SU-DHL-6 (cell line): Measurements from ENCODE around the gene IFITM2.

Experiments used
- EZH2phosphoT487 ChIP-seq: fragments of 200-600 bp; sonication (generic), shearing (Covaris generic); conservative IDR thresholded peaks from 2 replicates; pipeline ENCODE4 v1.6.1; 2018; ENCODE audit warnings: mild to moderate bottlenecking, antibody characterized with exemption, low read length, moderate library complexity, mixed read lengths
- TF ChIP-seq, protein P1 (sequence below): fragments of 200-600 bp; sonication (generic); IDR thresholded peaks from one replicate; pipeline ENCODE4 v1.5.1; 2017; ENCODE audit warnings: antibody characterized with exemption, mild to moderate bottlenecking, low read length, moderate library complexity; ENCODE audit not compliant: insufficient read depth, poor library complexity, severe bottlenecking

DNA sequence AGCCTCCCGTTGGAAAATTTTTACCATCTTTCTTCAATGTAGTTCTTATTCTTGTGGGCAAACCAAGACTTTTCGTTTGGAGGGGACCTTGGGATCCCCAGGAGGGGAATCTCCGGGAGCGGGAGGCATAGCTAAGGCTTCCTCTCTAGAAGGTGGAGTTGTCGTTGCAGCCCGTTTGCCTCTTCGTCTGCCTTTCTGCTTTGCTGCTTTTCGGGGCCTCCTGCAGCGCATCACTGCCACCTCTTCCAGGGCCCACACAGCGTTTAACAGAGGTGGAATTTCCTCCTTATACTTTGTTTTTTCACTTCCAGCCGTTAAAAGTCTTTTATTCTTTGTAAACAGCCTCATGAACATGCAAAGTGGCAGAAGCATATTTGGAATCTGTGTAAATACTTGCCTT lies 16.5 kb downstream of the IFITM2 start:
- TF ChIP-seq, protein P1, sequence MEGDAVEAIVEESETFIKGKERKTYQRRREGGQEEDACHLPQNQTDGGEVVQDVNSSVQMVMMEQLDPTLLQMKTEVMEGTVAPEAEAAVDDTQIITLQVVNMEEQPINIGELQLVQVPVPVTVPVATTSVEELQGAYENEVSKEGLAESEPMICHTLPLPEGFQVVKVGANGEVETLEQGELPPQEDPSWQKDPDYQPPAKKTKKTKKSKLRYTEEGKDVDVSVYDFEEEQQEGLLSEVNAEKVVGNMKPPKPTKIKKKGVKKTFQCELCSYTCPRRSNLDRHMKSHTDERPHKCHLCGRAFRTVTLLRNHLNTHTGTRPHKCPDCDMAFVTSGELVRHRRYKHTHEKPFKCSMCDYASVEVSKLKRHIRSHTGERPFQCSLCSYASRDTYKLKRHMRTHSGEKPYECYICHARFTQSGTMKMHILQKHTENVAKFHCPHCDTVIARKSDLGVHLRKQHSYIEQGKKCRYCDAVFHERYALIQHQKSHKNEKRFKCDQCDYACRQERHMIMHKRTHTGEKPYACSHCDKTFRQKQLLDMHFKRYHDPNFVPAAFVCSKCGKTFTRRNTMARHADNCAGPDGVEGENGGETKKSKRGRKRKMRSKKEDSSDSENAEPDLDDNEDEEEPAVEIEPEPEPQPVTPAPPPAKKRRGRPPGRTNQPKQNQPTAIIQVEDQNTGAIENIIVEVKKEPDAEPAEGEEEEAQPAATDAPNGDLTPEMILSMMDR: no peak
- TF ChIP-seq EZH2phosphoT487: no peak
